Gastroesophageal sphincter (tissue), 4 donors: ENCODE results near the gene CAD. TPM values are rescaled to one million over a fixed set of nuclear protein-coding genes. Genes with fewer than 3 reads are reported as not detected.

Experiments used
- ATAC-seq: fragments of 150-250 bp; one replicate; pipeline ENCODE4 v1.9.1; 2016; ENCODE audit warnings: mild to moderate bottlenecking, moderate library complexity
- H3K27ac ChIP-seq, 4 donors: fragments of 200-600 bp; sonication (generic) in 3 of 4; 1 replicate in 3 of 4; 2 replicates in 1 of 4; pipeline ENCODE4 v1.5.1; 2016 to 2019
- H3K27me3 ChIP-seq: fragments of 200-600 bp; sonication (generic); one replicate; pipeline ENCODE4 v1.5.1; 2019
- H3K36me3 ChIP-seq, 2 donors: fragments of 200-600 bp; sonication (generic); one replicate each; pipeline ENCODE4 v1.5.1; 2019; ENCODE audit warnings: control low read depth in 1 of 2
- H3K4me1 ChIP-seq, 3 donors: fragments of 200-600 bp; sonication (generic); 1 replicate in 2 of 3; 2 replicates in 1 of 3; pipeline ENCODE4 v1.5.1; 2016 to 2019; ENCODE audit warnings: control low read depth in 2 of 3
- H3K4me3 ChIP-seq, 2 donors: fragments of 200-600 bp; sonication (generic); one replicate each; pipeline ENCODE4 v1.5.1; 2019; ENCODE audit warnings: mild to moderate bottlenecking in 1 of 2, moderate library complexity in 1 of 2
- H3K9me3 ChIP-seq, 3 donors: fragments of 200-600 bp; sonication (generic); one replicate each; pipeline ENCODE4 v1.5.1; 2017 to 2019; ENCODE audit warnings: control low read depth in 2 of 3
- CTCF ChIP-seq, 4 experiments: fragments of 200-600 bp in 2 of 4; fragments of 450-650 bp in 2 of 4; sonication (generic) in 1 of 4; IDR thresholded peaks; one replicate each; pipeline ENCODE4 v1.5.1; 2017 to 2019; ENCODE audit warnings: antibody characterized with exemption in 4 of 4, mild to moderate bottlenecking in 2 of 4, moderate library complexity in 2 of 4
- EP300 ChIP-seq: sonication (generic); formaldehyde crosslinking; IDR thresholded peaks from one replicate; pipeline ENCODE4 v1.6.1; 2017; ENCODE audit warnings: antibody characterized with exemption, mild to moderate bottlenecking
- POLR2A ChIP-seq, 2 donors: fragments of 450-650 bp; IDR thresholded peaks; one replicate each; pipeline ENCODE4 v1.6.1; 2017; ENCODE audit warnings: antibody characterized with exemption in 2 of 2, mild to moderate bottlenecking in 2 of 2, moderate library complexity in 1 of 2
- POLR2AphosphoS5 ChIP-seq: sonication (generic); formaldehyde crosslinking; IDR thresholded peaks from one replicate; pipeline ENCODE4 v1.6.1; 2017; ENCODE audit warnings: antibody characterized with exemption
- WGBS, 2 donors: methylation state at CpG; one replicate each; pipeline ENCODE4 v1.1.5; 2018; ENCODE audit warnings: low coverage in 1 of 2; 5-methylcytosine and 5-hydroxymethylcytosine counted together
- total RNA-seq, 4 donors: library from RNA; depleted of rRNA; stranded (reverse); fragments of >200 nt; gene quantifications; one replicate each; pipeline ENCODE4 v1.1.0, GENCODE V29; 2016

Gene CAD
- total RNA-seq, result 10 to 100 TPM; 12.1 to 23.3 (median 16.3) TPM

- TF ChIP-seq POLR2AphosphoS5 (peak; percentile 61), POLR2A (IDR thresholded peaks at IDR 0.05) (no peak), CTCF (IDR thresholded peaks at IDR 0.05) (peak in 3 of 4 experiments; percentile 44 to 47 (median 45))
- peak within 1 kb of the TSS; percentile 43 to 72 for H3K4me3 ChIP-seq
- H3K27me3 ChIP-seq, result no peaks in the 10 kb centered on the region
- no peaks in the 10 kb centered on the region for H3K9me3 ChIP-seq
- H3K4me1 ChIP-seq, result peaks cover 4 to 35% (median 16%) of the 10 kb centered on the region in 3 donors
- H3K36me3 ChIP-seq, result peaks cover 0 to 32% of the 10 kb centered on the region in 2 donors
- peak; percentile 95 for ATAC-seq
- WGBS, 2 donors, result 0 to 2% methylated on average over 4 to 6 of the region's 72 CpGs
- peak within 1 kb of the TSS; percentile 2 to 81 (median 76) for H3K27ac ChIP-seq
Measured at GRCh38 chr2:27217173-27218121, at the start of gene CAD. TSS of gene CAD (plus strand) at chr2:27217369. CDS start at chr2:27217552, 183 bp downstream.

GRCh38 chr2:27170581-27171337, 46.4 kb upstream of the CAD start:
- 68 to 91% methylated on average over 4 to 6 of the region's 6 CpGs for WGBS, 2 donors
- H3K27ac ChIP-seq, result no peak overlapping the region

GRCh38 chr2:27171351-27171848, 45.8 kb upstream of the CAD start:
- H3K27me3 ChIP-seq, result peaks cover 46% of the 10 kb centered on the region
- no peak overlapping the region for H3K4me3 ChIP-seq
- ATAC-seq, result no peak
- H3K36me3 ChIP-seq, result no peaks in the 10 kb centered on the region
- 61 to 79% methylated on average over 4 to 8 of the region's 8 CpGs for WGBS, 2 donors
- H3K9me3 ChIP-seq, result no peaks in the 10 kb centered on the region
- no peak overlapping the region for H3K27ac ChIP-seq
- TF ChIP-seq CTCF (IDR thresholded peaks at IDR 0.05) (no peak), EP300 (no peak), POLR2A (IDR thresholded peaks at IDR 0.05) (no peak), POLR2AphosphoS5 (no peak)
- H3K4me1 ChIP-seq, result peaks cover 0 to 7% (median 0%) of the 10 kb centered on the region in 3 donors

More at GRCh38 chr2:27170581-27171337, 46.4 kb upstream of the CAD start:
- Histone ChIP-seq H3K4me3 (no peak overlapping the region), H3K27me3 (peaks cover 40% of the 10 kb centered on the region), H3K4me1 (peaks cover 0 to 7% (median 0%) of the 10 kb centered on the region in 3 donors), H3K36me3 (no peaks in the 10 kb centered on the region), H3K9me3 (no peaks in the 10 kb centered on the region)
- TF ChIP-seq POLR2AphosphoS5 (no peak), POLR2A (IDR thresholded peaks at IDR 0.05) (no peak), EP300 (no peak), CTCF (IDR thresholded peaks at IDR 0.05) (no peak)
- ATAC-seq, result no peak

GRCh38 chr2:27174638-27175037, 42.5 kb upstream of the CAD start:
- Histone ChIP-seq H3K36me3 (no peaks in the 10 kb centered on the region), H3K27ac (no peak overlapping the region), H3K9me3 (no peaks in the 10 kb centered on the region), H3K27me3 (peaks cover 60% of the 10 kb centered on the region), H3K4me3 (no peak overlapping the region), H3K4me1 (peaks cover 0 to 5% (median 0%) of the 10 kb centered on the region in 3 donors)
- TF ChIP-seq EP300 (no peak), POLR2A (IDR thresholded peaks at IDR 0.05) (no peak), CTCF (IDR thresholded peaks at IDR 0.05) (no peak), POLR2AphosphoS5 (no peak)
- no peak for ATAC-seq
- WGBS, 2 donors, result 60 to 71% methylated on average over 6 of the region's 6 CpGs
